GF-D8 (cell line): Measurements from ENCODE around the gene CDK12.
"Not testable (repeated sequence)": the region's sequence is repeated elsewhere in the genome, so short reads cannot be mapped to it uniquely, and the experiment has no call there.

Experiments used
- DNase-seq: peaks from one replicate; lab custom pipeline; 2025; lab: John Stamatoyannopoulos, UW

CDK12 gene

GRCh38 chr17:39507511-39507910 lies 46.2 kb downstream of the CDK12 start:
- DNase-seq, result no peak

GRCh38 chr17:39508987-39509386 lies 47.7 kb downstream of the CDK12 start:
- DNase-seq, result no peak

GRCh38 chr17:39513309-39513708 lies 52.0 kb downstream of the CDK12 start:
- DNase-seq, result no peak

DNA sequence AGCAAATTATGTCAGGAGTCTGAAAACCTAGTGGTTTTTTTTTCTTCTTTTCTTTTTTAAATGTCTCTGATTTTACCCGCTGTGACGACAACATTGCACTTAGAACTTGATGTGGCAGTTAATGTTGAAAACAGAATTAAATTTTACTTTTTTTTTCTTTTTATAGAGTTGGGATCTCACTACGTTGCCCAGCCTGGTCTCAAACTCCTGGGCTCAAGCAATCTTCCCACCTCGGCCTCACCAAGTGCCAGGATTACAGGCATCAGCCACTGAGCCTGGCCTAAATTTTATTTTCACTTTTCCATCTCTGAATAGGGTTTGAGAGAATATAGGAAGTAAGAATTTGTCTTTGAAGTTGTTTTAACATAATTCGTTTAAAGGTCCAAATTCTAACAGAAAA lies 52.6 kb downstream of the CDK12 start:
- no peak for DNase-seq

GRCh38 chr17:39517224-39517623 lies 55.9 kb downstream of the CDK12 start:
- no peak for DNase-seq

GRCh38 chr17:39525801-39526506 lies 64.7 kb downstream of the CDK12 start:
- DNase-seq, result no peak

DNA sequence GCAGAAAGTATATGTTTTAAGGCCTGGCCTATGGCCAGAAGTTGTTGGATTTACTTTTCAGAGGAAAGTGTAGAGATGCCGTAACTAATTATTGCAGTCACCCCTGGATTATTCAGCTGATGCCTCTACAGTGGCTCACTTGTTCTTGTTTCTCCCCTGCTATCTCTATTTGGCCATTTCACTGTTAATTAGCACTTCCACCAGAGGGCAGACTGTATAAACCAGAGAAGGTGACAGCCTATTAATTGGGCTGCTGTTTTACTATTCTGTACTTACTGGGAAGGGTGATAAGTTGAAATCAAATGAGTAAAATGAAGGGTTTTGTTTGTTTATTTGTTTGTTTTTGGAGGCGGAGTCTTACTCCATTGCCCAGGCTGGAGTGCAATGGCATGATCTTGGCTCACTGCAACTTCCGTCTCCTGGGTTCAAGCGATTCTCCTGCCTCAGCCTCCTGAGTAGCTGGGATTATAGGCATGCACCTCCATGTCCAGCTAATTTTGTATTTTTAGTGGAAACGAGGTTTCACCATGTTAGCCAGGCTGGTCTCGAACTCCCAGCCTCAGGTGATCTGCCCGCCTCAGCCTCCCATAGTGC lies 66.0 kb downstream of the CDK12 start:
- peak; percentile 5 for DNase-seq

DNA sequence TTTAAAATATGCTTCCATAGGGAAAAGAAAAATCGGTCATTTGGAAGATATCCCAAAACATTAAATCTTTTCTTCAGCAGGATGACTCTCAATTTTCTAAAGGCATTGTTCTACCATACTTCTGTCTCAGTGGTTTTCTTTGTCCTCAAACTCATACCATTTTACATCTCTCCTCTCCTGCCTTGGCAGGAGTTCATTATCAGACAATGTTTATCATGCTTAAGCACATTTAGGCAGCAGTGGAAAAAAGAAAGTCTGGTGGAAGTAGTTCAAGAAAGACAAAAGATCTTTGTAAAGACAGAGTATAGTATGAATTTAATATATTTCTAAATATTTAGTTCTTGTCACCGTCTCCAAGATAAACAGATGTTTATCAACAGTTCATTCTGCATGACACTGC lies 68.2 kb downstream of the CDK12 start:
- no peak for DNase-seq

DNA sequence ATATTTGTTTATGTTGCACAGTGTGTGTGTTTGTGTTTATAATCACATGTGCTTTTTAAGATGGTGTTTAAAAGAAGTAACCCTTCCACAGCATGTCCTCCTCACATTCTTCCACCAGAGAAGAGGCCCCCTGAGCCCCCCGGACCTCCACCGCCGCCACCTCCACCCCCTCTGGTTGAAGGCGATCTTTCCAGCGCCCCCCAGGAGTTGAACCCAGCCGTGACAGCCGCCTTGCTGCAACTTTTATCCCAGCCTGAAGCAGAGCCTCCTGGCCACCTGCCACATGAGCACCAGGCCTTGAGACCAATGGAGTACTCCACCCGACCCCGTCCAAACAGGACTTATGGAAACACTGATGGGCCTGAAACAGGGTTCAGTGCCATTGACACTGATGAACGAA lies 69.2 kb downstream of the CDK12 start:
- DNase-seq, result no peak

- DNase-seq, result no peak
These were observed 70.0 kb downstream of the CDK12 start for GRCh38 chr17:39531252-39531651.

- DNase-seq, result no peak
These were observed 72.6 kb downstream of the CDK12 start for GRCh38 chr17:39533891-39534290.

DNA sequence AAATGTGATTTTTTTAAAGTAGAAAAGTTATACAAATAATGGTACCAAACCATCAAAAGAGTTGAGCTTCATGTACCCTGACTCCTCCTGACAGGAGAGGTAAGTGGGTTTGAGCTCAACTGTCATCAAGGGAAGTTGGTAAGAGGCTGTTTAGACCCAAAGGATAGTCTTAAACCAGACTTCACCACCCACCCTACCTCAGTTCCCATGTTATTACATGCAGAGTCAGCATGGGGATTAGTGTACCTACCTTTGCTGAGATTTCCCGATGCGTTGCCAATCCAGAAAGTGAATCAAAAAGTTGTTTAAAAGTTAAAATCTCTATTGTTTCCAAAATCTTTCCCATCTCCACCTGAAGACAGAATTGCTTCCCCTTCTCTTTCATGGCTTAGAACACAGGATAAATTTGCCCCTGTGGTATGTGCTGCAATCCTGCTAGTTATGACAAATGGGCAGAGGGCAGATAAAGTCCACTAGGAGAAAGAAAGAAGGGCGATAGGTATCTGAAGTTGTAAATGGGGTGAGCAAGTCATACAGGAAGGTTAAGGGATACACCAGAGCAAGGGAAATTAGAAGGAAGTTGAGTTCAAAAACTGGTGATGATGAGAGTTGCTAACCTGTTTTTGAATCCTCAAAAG lies 73.6 kb downstream of the CDK12 start:
- DNase-seq, result no peak

- no peak for DNase-seq
These were observed 75.2 kb downstream of the CDK12 start for GRCh38 chr17:39536468-39536867.

GRCh38 chr17:39537364-39537763 lies 76.1 kb downstream of the CDK12 start:
- DNase-seq, result not testable (repeated sequence)

GRCh38 chr17:39538866-39539265 lies 77.6 kb downstream of the CDK12 start:
- peak; percentile 74 for DNase-seq

GRCh38 chr17:39540611-39541010 lies 79.3 kb downstream of the CDK12 start:
- DNase-seq, result no peak

GRCh38 chr17:39541652-39542051 lies 80.4 kb downstream of the CDK12 start:
- no peak for DNase-seq

GRCh38 chr17:39543176-39543575 lies 81.9 kb downstream of the CDK12 start:
- DNase-seq, result no peak

- DNase-seq, result no peak
These were observed 82.4 kb downstream of the CDK12 start for GRCh38 chr17:39543664-39544063.

GRCh38 chr17:39544361-39544760 lies 83.1 kb downstream of the CDK12 start:
- not testable (repeated sequence) for DNase-seq

DNA sequence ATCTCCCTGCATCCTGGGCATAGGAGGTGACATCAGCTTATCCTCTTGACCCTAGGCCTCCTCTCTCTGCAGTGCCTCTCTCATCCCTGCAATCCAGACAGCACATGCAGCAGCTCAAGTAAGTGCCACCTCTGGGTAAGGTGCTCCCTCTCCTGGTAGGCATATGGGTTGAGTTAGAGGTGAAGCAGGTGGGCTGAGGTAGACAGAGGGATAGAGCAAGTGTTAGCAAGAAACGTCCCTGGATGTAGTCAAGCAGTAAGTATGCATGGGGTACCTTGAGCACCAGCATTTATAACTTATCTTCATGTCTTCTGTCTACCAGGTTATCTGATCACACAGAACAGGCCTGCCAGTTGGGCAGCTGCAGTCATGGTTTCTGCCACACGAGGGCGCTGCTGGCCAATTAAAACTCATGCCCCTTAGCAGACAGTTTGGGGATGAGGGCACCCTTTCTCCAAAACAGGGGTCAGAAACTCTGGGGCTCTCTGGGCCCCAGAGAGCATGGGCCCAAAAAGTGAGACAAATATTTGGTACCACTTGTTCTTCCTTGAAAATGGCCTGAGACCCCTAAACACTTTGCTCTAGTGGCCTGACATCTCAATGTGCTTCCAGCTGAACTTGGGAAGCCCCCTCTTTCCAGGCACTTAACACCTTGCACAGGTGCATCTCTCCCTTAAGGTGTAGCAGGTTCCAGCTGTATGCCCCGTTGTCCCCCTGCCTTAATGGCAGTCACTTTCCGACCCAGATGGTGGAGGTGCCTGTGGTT lies 86.6 kb downstream of the CDK12 start:
- no peak for DNase-seq

GRCh38 chr17:39548494-39549225 lies 87.4 kb downstream of the CDK12 start:
- no peak for DNase-seq
